Measurements from ENCODE around the gene FEM1B. TPM values are rescaled to one million over a fixed set of nuclear protein-coding genes. Genes with fewer than 3 reads are reported as not detected.

Gene FEM1B
- total and polyA plus RNA-seq, 2 of the 8 experiments (the other 6 are each of a cell fraction or from before 2014, with no cell fraction given): 36.1 to 83.8 TPM

DNA sequence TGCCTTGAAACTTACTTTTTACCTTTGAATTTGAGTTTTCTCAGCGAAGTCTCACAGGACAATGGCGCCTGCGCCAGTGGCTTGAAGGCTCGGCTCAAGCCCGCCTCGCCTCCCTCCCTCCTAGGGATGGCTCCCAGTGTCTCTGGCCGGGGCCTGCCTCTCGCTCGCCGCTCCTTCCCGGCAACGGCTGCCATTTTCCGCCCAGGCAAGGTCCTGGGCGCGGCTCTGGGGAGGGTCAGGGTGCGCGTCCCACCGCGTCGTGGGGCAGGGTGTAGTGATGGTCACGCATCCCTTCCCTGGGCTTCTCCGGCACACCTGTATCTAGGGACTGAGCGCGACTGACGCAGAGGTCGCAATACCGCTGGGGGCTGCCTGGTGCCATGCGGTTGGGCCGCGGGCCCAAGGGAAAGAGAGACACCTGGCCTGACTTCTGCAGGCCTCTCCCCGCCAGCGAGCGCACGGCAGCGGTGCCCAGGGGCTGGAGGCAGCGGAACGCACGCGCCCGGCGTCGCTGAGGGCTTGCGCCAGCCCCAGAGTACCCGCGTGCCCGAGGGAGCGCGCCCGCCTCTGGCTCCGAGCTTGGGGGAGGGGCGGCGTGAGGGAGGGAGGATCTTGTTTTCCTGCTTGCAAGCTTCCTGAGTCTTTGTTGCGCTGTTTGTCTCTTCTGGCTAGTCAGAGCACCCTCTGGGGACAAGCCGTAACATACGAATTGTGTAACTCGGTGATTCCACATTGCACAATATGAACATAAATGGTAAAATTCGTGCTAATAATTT is 20.7 kb upstream of the FEM1B start (continued):
- TF ChIP-seq, protein P1, sequence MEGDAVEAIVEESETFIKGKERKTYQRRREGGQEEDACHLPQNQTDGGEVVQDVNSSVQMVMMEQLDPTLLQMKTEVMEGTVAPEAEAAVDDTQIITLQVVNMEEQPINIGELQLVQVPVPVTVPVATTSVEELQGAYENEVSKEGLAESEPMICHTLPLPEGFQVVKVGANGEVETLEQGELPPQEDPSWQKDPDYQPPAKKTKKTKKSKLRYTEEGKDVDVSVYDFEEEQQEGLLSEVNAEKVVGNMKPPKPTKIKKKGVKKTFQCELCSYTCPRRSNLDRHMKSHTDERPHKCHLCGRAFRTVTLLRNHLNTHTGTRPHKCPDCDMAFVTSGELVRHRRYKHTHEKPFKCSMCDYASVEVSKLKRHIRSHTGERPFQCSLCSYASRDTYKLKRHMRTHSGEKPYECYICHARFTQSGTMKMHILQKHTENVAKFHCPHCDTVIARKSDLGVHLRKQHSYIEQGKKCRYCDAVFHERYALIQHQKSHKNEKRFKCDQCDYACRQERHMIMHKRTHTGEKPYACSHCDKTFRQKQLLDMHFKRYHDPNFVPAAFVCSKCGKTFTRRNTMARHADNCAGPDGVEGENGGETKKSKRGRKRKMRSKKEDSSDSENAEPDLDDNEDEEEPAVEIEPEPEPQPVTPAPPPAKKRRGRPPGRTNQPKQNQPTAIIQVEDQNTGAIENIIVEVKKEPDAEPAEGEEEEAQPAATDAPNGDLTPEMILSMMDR (IDR thresholded peaks at IDR 0.05; ENCODE audit: control extremely low read depth in 1 of 3, insufficient read depth in 1 of 3, low read depth in 1 of 3, low read length in 3 of 3): peak in 1 of 3 experiments; percentile 9; a peak in 1 of 4 replicates
- TF ChIP-seq HDAC6 (IDR thresholded peaks at IDR 0.05; ENCODE audit: low read depth, low read length): no peak
- TF ChIP-seq GABPA (IDR thresholded peaks at IDR 0.05; ENCODE audit: borderline replicate concordance, insufficient read depth, low read length): peak; percentile 21; the same call in 1 of the 2 replicates
- peak; percentile 94 for TF ChIP-seq ASH2L (IDR thresholded peaks at IDR 0.05; ENCODE audit: low read length)
- TF ChIP-seq SUZ12 (IDR thresholded peaks at IDR 0.05; ENCODE audit: low read length): no peak
- TF ChIP-seq SIN3A (conservative IDR thresholded peaks at IDR 0.05 in 1 of 2, IDR thresholded peaks at IDR 0.05 in 1 of 2; ENCODE audit: low read depth in 1 of 2, low read length in 2 of 2): peak in 1 of 2 experiments; percentile 56; a peak in 1 of 4 replicates
- peak; percentile 91 for TF ChIP-seq TBP (IDR thresholded peaks at IDR 0.05; ENCODE audit: low read depth, low read length)
- TF ChIP-seq POLR2A (IDR thresholded peaks at IDR 0.05; ENCODE audit: control extremely low read depth in 1 of 2, low read depth in 2 of 2, low read length in 2 of 2): peak; percentile 75 to 93
- peak in 1 of 2 experiments; percentile 58; a peak in 1 of 4 replicates for TF ChIP-seq HDAC2 (IDR thresholded peaks at IDR 0.05; ENCODE audit: borderline replicate concordance in 1 of 2, low read depth in 2 of 2, low read length in 2 of 2)
- TF ChIP-seq BACH1 (IDR thresholded peaks at IDR 0.05; ENCODE audit: low read length): no peak
- TF ChIP-seq POLR2AphosphoS5 (IDR thresholded peaks at IDR 0.05; ENCODE audit: low read depth, low read length): peak; percentile 84; the same call in 1 of the 2 replicates
- peak; percentile 74; the same call in 1 of the 2 replicates for TF ChIP-seq SP1 (IDR thresholded peaks at IDR 0.05; ENCODE audit: low read depth, low read length)
- peak in 1 of 2 experiments; percentile 50; a peak in 1 of 3 replicates for TF ChIP-seq EP300 (IDR thresholded peaks at IDR 0.05; ENCODE audit: borderline replicate concordance in 1 of 2, low read depth in 2 of 2, low read length in 2 of 2)
- no peak; a peak in 1 of 4 replicates for TF ChIP-seq RAD21 (IDR thresholded peaks at IDR 0.05 in 1 of 2, conservative IDR thresholded peaks at IDR 0.05 in 1 of 2; ENCODE audit: low read depth in 2 of 2, low read length in 2 of 2)
- peak; percentile 73 for TF ChIP-seq TAF1 (IDR thresholded peaks at IDR 0.05; ENCODE audit: low read depth, low read length)
- TF ChIP-seq CEBPB (IDR thresholded peaks at IDR 0.05; ENCODE audit: low read depth, low read length): peak; percentile 86
- TF ChIP-seq PHF8 (conservative IDR thresholded peaks at IDR 0.05; ENCODE audit: low read depth, low read length): peak; percentile 70
- TF ChIP-seq TAF7 (optimal IDR thresholded peaks at IDR 0.05; ENCODE audit: borderline replicate concordance, low read depth, low read length): peak; percentile 65
- peak; percentile 85 for TF ChIP-seq YY1 (IDR thresholded peaks at IDR 0.05; ENCODE audit: low read depth, low read length)
- TF ChIP-seq CTBP2 (IDR thresholded peaks at IDR 0.05; ENCODE audit: borderline replicate concordance, insufficient read depth, insufficient read length, low read length): peak; percentile 96

All from H1 (cell line).